K562 (cell line): Measurements from ENCODE around the gene TMEM151A. TPM values are rescaled to one million over a fixed set of nuclear protein-coding genes. Genes with fewer than 3 reads are reported as not detected.

Experiments
- ARID1B ChIP-seq: fragments of 450-650 bp; IDR thresholded peaks from 2 replicates; pipeline ENCODE4 v1.6.1; 2016; ENCODE audit warnings: antibody characterized with exemption, mild to moderate bottlenecking, inconsistent platforms
- BCOR ChIP-seq: fragments of 450-650 bp; IDR thresholded peaks from 2 replicates; pipeline ENCODE4 v1.6.1; 2016
- CEBPG ChIP-seq, 3 experiments: fragments of 200-800 bp in 1 of 3; sonication (Bioruptor generic) in 1 of 3; sonication (generic) in 1 of 3; formaldehyde crosslinking in 1 of 3; IDR thresholded peaks in 2 of 3; conservative IDR thresholded peaks in 1 of 3; 2 replicates each; pipeline versions ENCODE4 v1.6.1 to v1.8.0; 2016 to 2022; ENCODE audit warnings: missing compliant biosample characterization in 2 of 3, missing genetic modification characterization in 2 of 3, mild to moderate bottlenecking in 1 of 3, missing genetic modification reagents in 1 of 3
- CHD4 ChIP-seq: fragments of 200-600 bp; sonication (generic); IDR thresholded peaks from 3 replicates; pipeline ENCODE4 v1.6.1; 2012; ENCODE audit warnings: low read depth, mild to moderate bottlenecking, mixed read lengths, low read length, inconsistent platforms; ENCODE audit not compliant: insufficient read depth, insufficient replicate concordance, poor library complexity, severe bottlenecking
- DDX20 ChIP-seq: fragments of 450-650 bp; IDR thresholded peaks from 2 replicates; pipeline ENCODE4 v1.6.1; 2016; ENCODE audit warnings: missing genetic modification characterization, low read depth, mild to moderate bottlenecking, missing compliant biosample characterization, moderate library complexity
- DIDO1 ChIP-seq: fragments of 450-650 bp; IDR thresholded peaks from 2 replicates; pipeline ENCODE4 v1.6.1; 2016; ENCODE audit warnings: low read depth, missing biosample characterization, missing genetic modification characterization
- DMBX1 ChIP-seq: fragments of 250-450 bp; sonication (Bioruptor Pico); IDR thresholded peaks from 2 replicates; pipeline ENCODE4 v1.8.0; 2022; ENCODE audit warnings: inconsistent platforms, mild to moderate bottlenecking, moderate library complexity, borderline replicate concordance
- ELF1 ChIP-seq: fragments of 200-800 bp; sonication (Bioruptor generic); IDR thresholded peaks from 2 replicates; pipeline ENCODE4 v1.6.1; 2016; ENCODE audit warnings: missing genetic modification characterization, missing compliant biosample characterization
- EWSR1 ChIP-seq: fragments of 450-650 bp; IDR thresholded peaks from 2 replicates; pipeline ENCODE4 v1.6.1; 2018; ENCODE audit warnings: borderline replicate concordance, mild to moderate bottlenecking, low read depth, moderate library complexity; ENCODE audit not compliant: partially characterized antibody
- FOXJ3 ChIP-seq: sonication (generic); formaldehyde crosslinking; IDR thresholded peaks from 2 replicates; pipeline ENCODE4 v1.4.0; 2020; ENCODE audit warnings: mild to moderate bottlenecking, missing genetic modification reagents
- FOXM1 ChIP-seq, 2 experiments: fragments of 450-650 bp in 1 of 2; sonication (generic) in 1 of 2; formaldehyde crosslinking in 1 of 2; IDR thresholded peaks; 2 replicates each; pipeline versions ENCODE4 v1.6.1 to v1.9.0; 2017 to 2022; ENCODE audit warnings: low read depth in 2 of 2, mild to moderate bottlenecking in 2 of 2, missing genetic modification reagents in 1 of 2, moderate library complexity in 1 of 2
- GABPB1 ChIP-seq: sonication (generic); formaldehyde crosslinking; IDR thresholded peaks from 2 replicates; pipeline ENCODE4 v1.8.0; 2022; ENCODE audit warnings: mild to moderate bottlenecking, missing genetic modification reagents
- GATA2 ChIP-seq: sonication (generic); formaldehyde crosslinking; IDR thresholded peaks from 2 replicates; pipeline ENCODE4 v1.4.0; 2020; ENCODE audit warnings: mild to moderate bottlenecking, missing genetic modification reagents
- GATAD2A ChIP-seq: fragments of 450-650 bp; IDR thresholded peaks from 2 replicates; pipeline ENCODE4 v1.6.1; 2017
- HSF4 ChIP-seq: fragments of 250-450 bp; sonication (Bioruptor Pico); IDR thresholded peaks from 2 replicates; pipeline ENCODE4 v2.1.2; 2022; ENCODE audit warnings: mild to moderate bottlenecking, moderate library complexity, borderline replicate concordance
- MIER1 ChIP-seq: fragments of 450-650 bp; IDR thresholded peaks from 2 replicates; pipeline ENCODE4 v1.6.1; 2016; ENCODE audit warnings: antibody characterized with exemption, mild to moderate bottlenecking, low read depth
- MTA3 ChIP-seq: fragments of 450-650 bp; formaldehyde crosslinking; IDR thresholded peaks from 2 replicates; pipeline ENCODE4 v1.6.1; 2017; ENCODE audit warnings: mild to moderate bottlenecking, borderline replicate concordance
- NBN ChIP-seq: fragments of 450-650 bp; IDR thresholded peaks from 2 replicates; pipeline ENCODE4 v1.6.1; 2016; ENCODE audit warnings: low read depth, mild to moderate bottlenecking
- NCOR1 ChIP-seq: fragments of 450-650 bp; IDR thresholded peaks from 2 replicates; pipeline ENCODE4 v1.6.1; 2016; ENCODE audit warnings: mild to moderate bottlenecking, moderate library complexity
- NFIC ChIP-seq: fragments of 450-650 bp; IDR thresholded peaks from 2 replicates; pipeline ENCODE4 v1.6.1; 2017; ENCODE audit warnings: mild to moderate bottlenecking, inconsistent platforms
- OTX1 ChIP-seq: fragments of 450-650 bp; formaldehyde crosslinking; IDR thresholded peaks from 2 replicates; pipeline ENCODE4 v1.4.0; 2022; ENCODE audit warnings: mild to moderate bottlenecking
- RBM14 ChIP-seq: fragments of 200-400 bp; formaldehyde crosslinking; IDR thresholded peaks from 2 replicates; pipeline ENCODE4 v1.6.1; 2018; ENCODE audit warnings: low read depth, mild to moderate bottlenecking, low read length, moderate library complexity, borderline replicate concordance; ENCODE audit not compliant: insufficient read depth
- SRSF7 ChIP-seq: fragments of 200-400 bp; formaldehyde crosslinking; optimal IDR thresholded peaks from 2 replicates; pipeline ENCODE3; 2017; ENCODE audit warnings: mild to moderate bottlenecking, low read depth, low read length
- WHSC1 ChIP-seq: IDR thresholded peaks from one replicate; pipeline ENCODE4 v1.6.1; 2012; ENCODE audit warnings: low read length, control low read depth, inconsistent platforms
- ZBTB1 ChIP-seq: sonication (generic); formaldehyde crosslinking; IDR thresholded peaks from 2 replicates; pipeline ENCODE4 v1.8.1; 2023; ENCODE audit warnings: missing genetic modification reagents, low read depth, mild to moderate bottlenecking, borderline replicate concordance
- ZBTB43 ChIP-seq: sonication (generic); formaldehyde crosslinking; IDR thresholded peaks from 2 replicates; pipeline ENCODE4 v1.8.0; 2023; ENCODE audit warnings: mild to moderate bottlenecking, missing genetic modification reagents
- ZFP1 ChIP-seq: fragments of 450-650 bp; formaldehyde crosslinking; IDR thresholded peaks from 2 replicates; pipeline ENCODE4 v1.4.0; 2020; ENCODE audit warnings: mild to moderate bottlenecking, mixed read lengths
- ZNF133 ChIP-seq: fragments of 250-450 bp; sonication (Bioruptor Pico); IDR thresholded peaks from 2 replicates; pipeline ENCODE4 v1.4.0; 2020; ENCODE audit warnings: mild to moderate bottlenecking
- ZNF431 ChIP-seq: sonication (generic); formaldehyde crosslinking; IDR thresholded peaks from 2 replicates; pipeline ENCODE4 v1.8.0; 2022; ENCODE audit warnings: mild to moderate bottlenecking, missing genetic modification reagents
- polyA plus RNA-seq, 8 experiments: library from polyadenylated mRNA; depleted of rRNA in 4 of 8; stranded (reverse) in 5 of 8; unstranded in 3 of 8; fragments of >200 nt; fragmentation: Nextera tagmentation in 2 of 8; fragmentation: Illumina TruSeq in 1 of 8; extraction: Ambion mirVana in 2 of 8; extraction: Trizol in 1 of 8; gene quantifications; 2 replicates each; pipeline versions ENCODE4 v1.2.1 to v1.2.3, GENCODE V29; 2011 to 2014; ENCODE audit warnings: inconsistent platforms in 1 of 8, missing spikeins in 1 of 8
- total RNA-seq, 7 experiments: library from RNA; depleted of rRNA in 6 of 7; stranded (reverse); fragments of >200 nt in 6 of 7; fragmentation: Illumina TruSeq in 2 of 7; extraction: Trizol in 2 of 7; gene quantifications; 2 replicates each; pipeline versions ENCODE4 v1.2.1 to v1.2.3, GENCODE V29; 2011 to 2021; ENCODE audit warnings: low replicate concordance in 1 of 7

The TMEM151A gene
- total and polyA plus RNA-seq, 9 of the 15 experiments (the other 6 are each of a cell fraction or from before 2014, with no cell fraction given), result not detected

- no peak for TF ChIP-seq OTX1 (CRISPR knock-in tag)
- peak; percentile 51; the same call in 1 of the 2 replicates for TF ChIP-seq ELF1 (tag)
- TF ChIP-seq NFIC, result no peak
- no peak; the same call in 1 of the 2 replicates for TF ChIP-seq GABPB1
- TF ChIP-seq MTA3, result peak; percentile 24; the same call in 1 of the 2 replicates
- TF ChIP-seq BCOR, result peak; percentile 92
- TF ChIP-seq ZBTB1 (CRISPR knock-in tag), result no peak
- TF ChIP-seq FOXM1 (IDR thresholded peaks at IDR 0.05; ENCODE audit: low read depth), result no peak
- no peak for TF ChIP-seq FOXM1 (CRISPR knock-in tag; IDR thresholded peaks at IDR 0.05; ENCODE audit: low read depth)
- no peak for TF ChIP-seq EWSR1
- TF ChIP-seq NBN, result peak; percentile 20; the same call in 1 of the 2 replicates
- TF ChIP-seq DDX20 (tag), result no peak
- TF ChIP-seq ZNF133 (CRISPR knock-in tag), result no peak
- peak; percentile 15; the same call in 1 of the 2 replicates for TF ChIP-seq ARID1B
- peak; percentile 38 for TF ChIP-seq CHD4
- no peak for TF ChIP-seq FOXJ3
- TF ChIP-seq DMBX1 (CRISPR knock-in tag), result no peak
- TF ChIP-seq DIDO1 (tag), result no peak
- no peak for TF ChIP-seq GATAD2A
- TF ChIP-seq ZNF431 (CRISPR knock-in tag), result no peak
- TF ChIP-seq ZFP1 (CRISPR knock-in tag), result no peak
- no peak for TF ChIP-seq MIER1
- TF ChIP-seq WHSC1, result no peak
- no peak for TF ChIP-seq NCOR1
- no peak for TF ChIP-seq GATA2 (CRISPR knock-in tag)
- no peak for TF ChIP-seq CEBPG (CRISPR knock-in tag; IDR thresholded peaks at IDR 0.05)
- TF ChIP-seq CEBPG (tag; conservative IDR thresholded peaks at IDR 0.05 in 1 of 2, IDR thresholded peaks at IDR 0.05 in 1 of 2), result no peak
- no peak for TF ChIP-seq ZBTB43 (CRISPR knock-in tag)
- TF ChIP-seq SRSF7, result no peak
- no peak for TF ChIP-seq RBM14
- no peak for TF ChIP-seq HSF4 (CRISPR knock-in tag)
Observed at GRCh38 chr11:66268952-66269905, 22.5 kb upstream of the TMEM151A start (continued).
